Stimulated activated CD8-positive, alpha-beta memory T cell treated with anti-CD3 and anti-CD28 coated beads, Interleukin-7, amount 100 ng/mL, for 48 hours (primary cell): ENCODE measurements around the gene CDK17.
"Not testable (repeated sequence)": the region's sequence is repeated elsewhere in the genome, so short reads cannot be mapped to it uniquely, and the experiment has no call there.

Experiments used
- DNase-seq, 2 donors: peaks; one replicate each; pipeline ENCODE4 v3.0.0-alpha.2; 2020; ENCODE audit warnings: low read depth in 1 of 2; ENCODE audit errors: extremely low read depth in 1 of 2

The CDK17 gene

DNA sequence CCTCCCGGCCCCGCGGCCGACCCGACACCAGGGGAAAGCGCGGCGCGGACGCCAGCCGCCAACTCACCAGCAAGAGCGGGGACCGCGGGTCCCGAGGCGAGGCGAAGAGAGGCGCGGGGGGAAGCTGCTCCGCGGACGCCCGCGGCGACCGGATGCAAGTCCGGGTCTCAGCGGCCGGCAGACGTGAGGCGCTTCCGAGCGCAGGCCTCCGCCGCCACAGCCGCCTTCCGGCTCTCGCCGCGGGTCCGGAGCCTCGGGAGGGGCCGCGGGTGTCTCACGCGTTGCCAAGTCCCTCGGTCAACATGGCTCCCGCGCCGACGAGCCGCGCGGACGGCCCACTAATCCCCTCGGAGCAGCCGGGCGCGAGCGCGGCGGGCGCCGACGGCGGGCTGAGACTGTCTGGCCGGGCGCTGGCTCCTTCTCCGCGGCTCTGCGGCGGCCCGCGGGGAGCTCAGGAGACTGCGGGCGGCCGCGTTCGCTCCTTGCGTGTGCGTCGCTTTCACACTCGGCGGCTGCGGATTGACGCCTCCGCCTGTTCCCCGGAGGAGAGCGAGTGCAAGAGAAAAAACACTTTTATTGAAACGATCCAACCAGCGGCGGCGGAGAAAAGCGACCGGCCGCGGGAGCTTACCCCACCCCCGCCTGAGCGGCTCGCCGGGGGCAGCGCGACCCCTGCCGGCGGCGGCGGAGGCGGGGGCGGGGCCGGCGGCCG, at the start of gene CDK17:
Gene CDK17 (minus strand): TSS at position 521 of the 712 bp plus-strand sequence. CDS start 65,603 bp downstream, outside the sequence.
- peak; percentile 72 to 79 for DNase-seq

- DNase-seq: no peak
Measured at GRCh38 chr12:96448300-96448699, 48.1 kb upstream of the CDK17 start.

- no peak for DNase-seq
Measured at GRCh38 chr12:96447256-96447655, 47.0 kb upstream of the CDK17 start.

GRCh38 chr12:96445691-96446583, 45.7 kb upstream of the CDK17 start:
- DNase-seq: peak; percentile 18 to 41

- DNase-seq: no peak
Measured at GRCh38 chr12:96444399-96444798, 44.2 kb upstream of the CDK17 start.

GRCh38 chr12:96442906-96443305, 42.7 kb upstream of the CDK17 start:
- DNase-seq: no peak

- DNase-seq: no peak
Measured at GRCh38 chr12:96441816-96442215, 41.6 kb upstream of the CDK17 start.

DNA sequence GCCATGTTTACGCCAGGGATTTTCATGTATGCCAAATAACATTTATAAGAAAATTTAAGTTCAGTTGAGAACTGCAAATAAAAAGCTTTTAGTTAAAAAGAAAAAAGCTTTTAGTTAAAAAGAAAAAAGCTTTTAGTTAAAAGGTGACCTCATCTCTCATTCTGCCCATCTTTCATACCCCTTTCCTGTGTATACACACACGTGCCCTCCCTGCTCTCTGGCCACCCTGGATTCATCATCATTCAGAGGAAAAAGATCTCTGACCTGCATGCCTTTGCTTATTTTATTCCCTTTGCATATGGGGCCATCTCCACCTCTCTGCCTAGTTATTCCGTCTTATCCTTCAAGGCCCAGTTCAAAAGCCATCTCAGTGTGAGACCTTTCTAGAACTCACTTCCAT, 38.1 kb upstream of the CDK17 start:
- no peak for DNase-seq

DNA sequence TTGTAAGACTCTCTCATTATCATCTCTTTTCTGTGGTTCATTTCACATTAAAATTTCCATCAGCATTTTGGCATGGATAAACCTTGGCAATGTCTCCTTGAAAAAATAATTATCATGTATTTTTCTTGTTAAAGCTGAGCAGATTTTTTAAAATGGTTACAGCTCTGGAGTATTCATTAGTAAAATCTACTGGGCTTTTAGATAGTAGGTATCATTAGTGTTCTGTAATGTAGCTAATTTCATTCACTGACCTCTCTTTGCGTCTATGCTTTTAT, 36.9 kb upstream of the CDK17 start:
- no peak for DNase-seq

- DNase-seq: no peak
Measured at GRCh38 chr12:96436366-96437170, 36.3 kb upstream of the CDK17 start.

GRCh38 chr12:96434107-96434506, 33.9 kb upstream of the CDK17 start:
- DNase-seq: peak; percentile 20 to 66

- DNase-seq: not testable (repeated sequence)
Measured at GRCh38 chr12:96432496-96433321, 32.5 kb upstream of the CDK17 start.

- DNase-seq: no peak
Measured at GRCh38 chr12:96431067-96431466, 30.8 kb upstream of the CDK17 start.

- peak in 1 of 2 donors; percentile 58 for DNase-seq
Measured at GRCh38 chr12:96427269-96427729, 27.1 kb upstream of the CDK17 start.

DNA sequence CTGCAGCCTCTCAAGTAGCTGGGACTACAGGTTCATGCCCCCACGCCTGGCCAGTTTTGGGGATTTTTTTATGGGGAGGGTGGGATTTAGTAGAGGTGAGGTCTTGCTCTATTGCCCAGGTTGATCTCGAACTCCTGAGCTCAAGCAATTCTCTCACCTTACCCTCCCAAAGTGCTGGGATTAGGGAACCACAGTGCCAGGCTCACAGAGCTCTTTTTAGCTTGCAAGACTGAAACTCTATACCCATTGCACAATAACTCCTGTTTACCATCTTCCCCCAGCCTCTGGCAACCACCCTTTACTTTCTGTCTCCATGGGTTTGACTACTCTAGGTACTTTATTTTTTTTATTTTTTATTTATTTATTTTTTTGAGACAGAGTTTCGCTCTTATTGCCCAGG, 25.7 kb upstream of the CDK17 start:
- no peak for DNase-seq

- DNase-seq: peak in 1 of 2 donors; percentile 37
Measured at GRCh38 chr12:96425321-96425720, 25.1 kb upstream of the CDK17 start.

- DNase-seq: no peak
Measured at GRCh38 chr12:96424601-96425000, 24.4 kb upstream of the CDK17 start.

- DNase-seq: no peak
Measured at GRCh38 chr12:96422192-96422591, 22.0 kb upstream of the CDK17 start.

DNA sequence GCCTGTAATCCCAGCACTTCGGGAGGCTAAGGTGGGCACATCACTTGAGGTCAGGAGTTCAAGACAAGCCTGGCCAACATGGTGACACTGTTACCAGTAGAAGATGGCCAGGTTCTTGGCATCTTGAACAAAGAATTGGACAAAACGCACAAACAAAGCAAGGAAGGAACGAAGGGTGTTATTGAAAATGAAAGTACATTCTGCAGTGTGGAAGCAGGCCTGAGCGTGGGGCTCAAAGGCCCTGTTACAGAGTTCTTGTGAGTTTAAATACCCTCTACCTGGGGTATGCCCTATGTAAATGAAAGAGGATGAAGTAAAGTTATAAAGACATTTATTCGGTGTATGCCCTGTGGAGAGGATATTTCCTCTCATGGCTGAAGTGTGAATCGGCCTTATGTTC, 20.8 kb upstream of the CDK17 start:
- DNase-seq: no peak

DNA sequence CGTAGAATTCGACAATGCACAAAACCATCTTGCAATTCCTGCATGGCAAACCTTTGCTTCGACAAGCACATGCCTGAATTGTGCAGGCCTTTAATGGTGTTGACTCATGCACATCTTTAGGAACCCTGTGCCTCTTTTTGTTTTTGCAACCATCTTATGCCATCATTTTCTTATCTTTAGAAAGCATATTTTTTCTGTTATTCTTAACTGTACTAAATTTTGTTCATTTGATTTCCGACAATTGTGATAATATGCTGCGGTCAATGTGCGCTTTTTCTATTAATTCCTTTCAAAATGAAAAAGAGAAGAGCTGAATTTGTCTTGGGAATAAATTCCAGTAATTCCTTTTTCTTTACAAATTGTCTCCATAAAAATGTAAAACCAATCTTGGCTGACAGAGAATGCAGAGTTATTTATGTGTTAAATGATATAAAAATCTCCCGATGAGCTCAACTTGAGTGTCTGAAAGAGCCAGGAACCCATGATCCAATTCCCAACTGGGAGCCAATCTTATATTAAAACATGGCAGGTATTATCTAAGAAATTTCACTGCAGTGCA, 20.1 kb upstream of the CDK17 start:
- no peak for DNase-seq
